Activated T-cell treated with anti-CD3 and anti-CD28 coated beads, Interleukin-2, amount 50 U/mL, for 48 hours (primary cell): ENCODE data around the gene RNF181.
"Not testable (repeated sequence)": the region's sequence is repeated elsewhere in the genome, so short reads cannot be mapped to it uniquely, and the experiment has no call there.

ENCODE experiments used
- DNase-seq, 2 experiments: peaks; one replicate each; pipeline ENCODE4 v3.0.0-alpha.2; 2020

RNF181 gene

GRCh38 chr2:85615413-85615728 lies 19.8 kb downstream of the RNF181 start:
- no peak for DNase-seq

DNA sequence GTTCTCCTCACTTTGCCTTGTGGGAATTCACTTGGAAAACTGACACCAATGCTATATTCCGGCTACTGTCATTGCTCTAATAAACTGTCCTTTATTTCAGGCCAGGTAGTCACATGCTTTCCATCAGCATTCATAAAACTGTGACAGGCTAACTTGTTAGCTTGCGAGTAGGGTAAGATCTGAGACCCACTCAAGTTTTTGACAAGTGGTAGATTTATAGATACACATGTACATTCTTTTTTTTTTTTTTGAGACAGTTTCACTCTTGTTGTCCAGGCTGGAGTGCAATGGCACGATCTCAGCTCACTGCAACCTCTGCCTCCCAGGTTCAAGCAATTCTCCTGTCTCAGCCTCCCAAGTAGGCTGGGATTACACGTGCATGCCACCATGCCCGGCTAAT lies 22.2 kb downstream of the RNF181 start:
- DNase-seq, result not testable (repeated sequence)

DNA sequence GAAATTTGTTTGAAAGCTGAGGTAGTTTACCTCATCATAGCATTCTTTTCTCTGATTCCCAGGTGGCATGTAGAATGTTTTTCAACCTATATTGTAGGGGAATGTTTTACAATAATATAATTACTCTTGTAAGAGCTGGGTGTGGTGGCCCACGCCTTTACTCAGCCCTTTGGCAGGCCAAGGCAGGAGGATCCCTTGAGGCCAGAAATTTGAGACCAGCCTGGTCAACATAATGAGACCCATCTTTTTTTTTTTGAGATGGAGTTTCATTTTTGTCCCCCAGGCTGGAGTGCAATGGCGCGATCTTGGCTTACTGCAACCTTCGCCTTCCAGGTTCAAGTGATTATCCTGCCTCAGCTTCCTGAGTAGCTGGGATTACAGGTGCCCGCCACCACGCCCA lies 24.1 kb downstream of the RNF181 start:
- no peak for DNase-seq

DNA sequence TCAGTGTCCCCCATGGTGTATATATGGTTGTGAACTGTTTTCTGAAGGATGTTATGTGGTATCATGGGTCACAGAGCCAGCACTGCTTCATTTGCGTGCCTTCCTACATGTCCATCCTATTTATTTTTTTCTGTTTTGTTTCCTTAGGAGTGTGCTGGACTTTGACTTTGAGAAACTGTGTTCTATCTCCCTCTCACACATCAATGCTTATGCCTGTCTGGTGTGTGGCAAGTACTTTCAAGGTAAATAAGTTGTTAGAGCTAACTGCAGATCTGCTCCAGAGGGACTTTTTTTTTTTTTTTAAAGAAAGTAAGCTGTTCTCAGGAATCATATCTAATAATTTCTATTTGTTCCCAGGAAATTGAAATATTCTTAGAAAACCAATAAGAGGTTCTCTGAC lies 25.8 kb downstream of the RNF181 start:
- DNase-seq, result no peak

DNA sequence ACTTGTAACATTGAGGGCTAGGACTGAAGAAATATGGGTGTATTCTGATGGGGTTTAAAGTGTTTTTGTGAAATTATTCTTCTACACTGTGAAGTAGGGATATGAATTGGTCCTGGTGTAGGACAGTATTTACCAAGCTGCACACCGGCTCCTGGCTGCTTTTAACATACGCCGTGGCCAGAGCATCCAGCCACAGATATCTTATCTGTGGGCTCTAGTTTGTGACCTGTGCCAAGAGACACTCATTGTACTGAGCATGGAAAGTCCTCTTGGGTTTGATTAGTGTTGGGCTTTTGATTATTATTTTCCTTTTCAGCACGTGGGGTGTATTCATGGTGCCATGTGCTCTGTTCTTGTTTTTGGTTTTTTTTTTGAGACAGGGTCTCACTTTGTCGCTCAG lies 28.4 kb downstream of the RNF181 start:
- no peak for DNase-seq

DNA sequence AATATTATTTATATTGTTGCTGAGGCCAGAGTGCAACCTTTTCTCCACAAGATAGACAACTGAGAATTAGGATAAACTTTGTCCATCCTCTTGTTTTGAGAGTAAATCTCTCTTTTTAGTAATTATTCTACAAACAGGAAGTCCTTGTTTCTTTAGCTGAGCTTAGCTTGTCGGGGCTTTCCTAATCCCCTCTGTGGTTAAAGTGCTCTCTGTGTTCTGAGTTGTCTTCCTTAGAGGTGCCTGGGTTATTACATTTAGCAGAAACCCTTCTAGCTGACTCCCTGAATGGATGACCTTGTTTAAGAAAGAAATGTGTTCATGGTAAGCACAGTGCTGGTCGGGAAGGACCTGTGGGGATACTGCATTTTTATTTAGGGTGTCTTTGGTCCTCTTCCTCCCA lies 33.1 kb downstream of the RNF181 start:
- no peak for DNase-seq

DNA sequence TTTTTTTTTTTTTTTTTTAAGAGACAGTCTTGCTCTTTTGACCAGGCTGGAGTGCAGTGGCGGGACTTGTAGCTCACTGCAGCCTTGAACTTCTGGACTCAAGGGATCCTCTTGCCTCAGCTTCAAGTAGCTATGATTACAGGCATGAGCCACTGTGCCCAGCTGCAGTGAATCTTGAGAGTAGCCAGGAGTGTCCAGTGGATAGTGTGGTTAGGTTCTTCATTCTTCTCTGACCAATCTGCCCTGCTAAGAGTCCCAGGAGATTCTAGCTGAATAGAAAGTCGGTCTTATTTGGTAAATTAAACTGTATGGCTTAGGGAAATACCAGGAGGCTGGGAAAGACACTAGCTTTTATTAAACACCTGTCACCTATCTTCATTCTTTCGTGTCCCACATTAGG lies 35.8 kb downstream of the RNF181 start:
- DNase-seq, result no peak

- DNase-seq, result no peak
Measured at GRCh38 chr2:85635011-85635410, 39.5 kb downstream of the RNF181 start.

DNA sequence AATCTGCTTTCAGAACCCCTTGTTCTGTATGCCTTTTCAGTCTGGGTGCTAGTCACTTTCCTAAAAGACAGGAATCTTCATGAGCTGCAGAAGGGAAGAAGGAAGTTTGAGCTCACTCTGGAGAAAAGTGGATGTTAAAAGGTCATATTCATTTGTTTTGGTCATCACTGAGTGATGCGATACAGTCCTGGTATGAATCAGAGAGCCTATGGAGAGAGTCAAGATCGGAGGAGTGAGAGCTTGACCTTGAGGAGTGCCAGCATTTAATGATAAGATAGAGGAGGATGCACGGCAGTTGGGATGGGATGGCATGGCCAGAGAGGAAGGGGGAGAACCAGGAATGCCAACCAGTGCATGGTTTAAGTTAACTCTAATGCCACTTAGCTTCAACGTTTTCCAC lies 40.1 kb downstream of the RNF181 start:
- DNase-seq, result no peak

GRCh38 chr2:85642725-85643124 lies 47.2 kb downstream of the RNF181 start:
- peak in 1 of 2 experiments; percentile 31 for DNase-seq

- DNase-seq, result no peak
Measured at GRCh38 chr2:85644909-85645308, 49.4 kb downstream of the RNF181 start.

- DNase-seq, result no peak
Measured at GRCh38 chr2:85646166-85646565, 50.6 kb downstream of the RNF181 start.
